ENCODE data around the gene P2RX3.
A peak's percentile ranks its signal among the peaks of the same experiment; 100 is the strongest.

Gene P2RX3

GRCh38 chr11:57303280-57303989, 34.7 kb upstream of the P2RX3 start:
- Histone ChIP-seq H3K27ac (ENCODE audit: low read length) (no peak overlapping the region), H3K4me3 (ENCODE audit: low read length) (no peak overlapping the region), H3K27me3 (ENCODE audit: control insufficient read depth, insufficient read depth, low read length) (no peaks in the 10 kb centered on the region), H3K9me3 (ENCODE audit: control insufficient read depth, low read depth, low read length) (no peaks in the 10 kb centered on the region), H3K4me1 (ENCODE audit: control insufficient read depth, low read depth, low read length) (no peaks in the 10 kb centered on the region), H3K36me3 (ENCODE audit: control insufficient read depth, low read depth, low read length) (peaks cover 53% of the 10 kb centered on the region), H3K9ac (ENCODE audit: low read length) (no peak overlapping the region)

GRCh38 chr11:57303990-57304579, 34.1 kb upstream of the P2RX3 start:
- H3K4me3 ChIP-seq (ENCODE audit: low read length) = no peak overlapping the region
- H3K36me3 ChIP-seq (ENCODE audit: control insufficient read depth, low read depth, low read length) = peaks cover 55% of the 10 kb centered on the region
- no peaks in the 10 kb centered on the region for H3K9me3 ChIP-seq (ENCODE audit: control insufficient read depth, low read depth, low read length)
- H3K4me1 ChIP-seq (ENCODE audit: control insufficient read depth, low read depth, low read length) = no peaks in the 10 kb centered on the region
- H3K27me3 ChIP-seq (ENCODE audit: control insufficient read depth, insufficient read depth, low read length) = no peaks in the 10 kb centered on the region
- H3K27ac ChIP-seq (ENCODE audit: low read length) = no peak overlapping the region
- H3K9ac ChIP-seq (ENCODE audit: low read length) = no peak overlapping the region

DNA sequence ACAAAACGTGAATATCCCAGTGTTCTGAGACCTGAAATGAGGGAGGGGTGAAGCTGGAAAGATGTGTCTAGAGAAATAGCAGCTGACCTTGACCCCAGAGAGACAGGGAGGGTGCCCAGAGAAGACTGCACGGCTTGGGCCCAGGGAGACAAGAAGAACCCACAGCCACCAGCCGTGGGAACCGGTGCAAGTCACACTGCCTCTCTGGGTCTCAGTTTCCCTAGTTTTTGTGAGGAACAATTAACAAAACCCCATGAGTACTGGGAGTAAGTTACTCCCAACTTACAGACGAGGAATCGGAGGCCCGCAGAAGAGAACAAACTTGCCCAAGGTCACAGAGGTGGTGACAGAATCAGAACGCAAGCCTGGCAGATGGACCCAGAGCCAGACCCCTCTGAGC, 32.6 kb upstream of the P2RX3 start:
- Histone ChIP-seq H3K4me3 (ENCODE audit: low read length) (no peak overlapping the region), H3K4me1 (ENCODE audit: control insufficient read depth, low read depth, low read length) (peaks cover 4% of the 10 kb centered on the region), H3K27me3 (ENCODE audit: control insufficient read depth, insufficient read depth, low read length) (no peaks in the 10 kb centered on the region), H3K36me3 (ENCODE audit: control insufficient read depth, low read depth, low read length) (peaks cover 54% of the 10 kb centered on the region), H3K9ac (ENCODE audit: low read length) (no peak overlapping the region), H3K27ac (ENCODE audit: low read length) (no peak overlapping the region), H3K9me3 (ENCODE audit: control insufficient read depth, low read depth, low read length) (no peaks in the 10 kb centered on the region)

DNA sequence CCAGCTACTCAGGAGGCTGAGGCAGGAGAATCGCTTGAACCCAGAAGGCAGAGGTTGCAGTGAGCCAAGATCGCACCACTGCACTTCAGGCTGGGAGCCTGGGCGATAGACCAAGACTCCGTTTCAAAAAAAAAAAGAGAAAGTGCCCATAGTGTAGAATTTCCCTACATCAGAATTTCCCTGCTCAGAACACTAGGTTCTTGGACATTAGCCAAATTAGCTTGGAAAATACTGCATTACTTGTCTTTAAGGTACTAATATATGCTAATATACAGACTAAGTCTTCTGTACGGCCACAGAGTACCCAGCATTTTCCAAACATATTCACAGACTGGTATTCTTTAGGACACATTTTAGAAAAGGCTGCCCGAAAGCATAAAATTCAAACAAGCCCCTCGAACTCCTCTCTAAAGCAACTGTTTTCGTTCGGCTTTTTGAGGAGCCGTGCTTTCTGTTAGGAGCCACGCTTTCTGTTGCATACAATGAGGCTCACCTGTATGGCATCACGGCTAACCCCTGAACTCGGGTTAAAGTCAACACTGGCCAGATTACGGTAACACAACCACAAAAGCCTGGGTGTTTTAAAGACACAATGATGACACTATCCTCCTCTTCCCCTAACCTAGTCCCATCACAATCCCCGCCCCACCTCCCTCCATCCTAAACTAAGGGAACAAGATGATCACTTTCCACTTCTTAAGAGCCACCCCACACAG, 31.8 kb upstream of the P2RX3 start:
- no peak overlapping the region for H3K27ac ChIP-seq (ENCODE audit: low read length)
- no peak overlapping the region for H3K9ac ChIP-seq (ENCODE audit: low read length)
- H3K4me1 ChIP-seq (ENCODE audit: control insufficient read depth, low read depth, low read length) = peaks cover 9% of the 10 kb centered on the region
- peaks cover 46% of the 10 kb centered on the region for H3K36me3 ChIP-seq (ENCODE audit: control insufficient read depth, low read depth, low read length)
- H3K27me3 ChIP-seq (ENCODE audit: control insufficient read depth, insufficient read depth, low read length) = no peaks in the 10 kb centered on the region
- no peak overlapping the region for H3K4me3 ChIP-seq (ENCODE audit: low read length)
- H3K9me3 ChIP-seq (ENCODE audit: control insufficient read depth, low read depth, low read length) = no peaks in the 10 kb centered on the region

GRCh38 chr11:57306940-57307565, 31.1 kb upstream of the P2RX3 start:
- Histone ChIP-seq H3K9me3 (ENCODE audit: control insufficient read depth, low read depth, low read length) (no peaks in the 10 kb centered on the region), H3K27me3 (ENCODE audit: control insufficient read depth, insufficient read depth, low read length) (no peaks in the 10 kb centered on the region), H3K27ac (ENCODE audit: low read length) (no peak overlapping the region), H3K4me1 (ENCODE audit: control insufficient read depth, low read depth, low read length) (peaks cover 14% of the 10 kb centered on the region), H3K9ac (ENCODE audit: low read length) (no peak overlapping the region), H3K36me3 (ENCODE audit: control insufficient read depth, low read depth, low read length) (peaks cover 39% of the 10 kb centered on the region), H3K4me3 (ENCODE audit: low read length) (no peak overlapping the region)

GRCh38 chr11:57307666-57308270, 30.4 kb upstream of the P2RX3 start:
- Histone ChIP-seq H3K36me3 (ENCODE audit: control insufficient read depth, low read depth, low read length) (peaks cover 41% of the 10 kb centered on the region), H3K27ac (ENCODE audit: low read length) (no peak overlapping the region), H3K4me3 (ENCODE audit: low read length) (no peak overlapping the region), H3K9me3 (ENCODE audit: control insufficient read depth, low read depth, low read length) (no peaks in the 10 kb centered on the region), H3K4me1 (ENCODE audit: control insufficient read depth, low read depth, low read length) (peaks cover 17% of the 10 kb centered on the region), H3K9ac (ENCODE audit: low read length) (no peak overlapping the region), H3K27me3 (ENCODE audit: control insufficient read depth, insufficient read depth, low read length) (no peaks in the 10 kb centered on the region)

DNA sequence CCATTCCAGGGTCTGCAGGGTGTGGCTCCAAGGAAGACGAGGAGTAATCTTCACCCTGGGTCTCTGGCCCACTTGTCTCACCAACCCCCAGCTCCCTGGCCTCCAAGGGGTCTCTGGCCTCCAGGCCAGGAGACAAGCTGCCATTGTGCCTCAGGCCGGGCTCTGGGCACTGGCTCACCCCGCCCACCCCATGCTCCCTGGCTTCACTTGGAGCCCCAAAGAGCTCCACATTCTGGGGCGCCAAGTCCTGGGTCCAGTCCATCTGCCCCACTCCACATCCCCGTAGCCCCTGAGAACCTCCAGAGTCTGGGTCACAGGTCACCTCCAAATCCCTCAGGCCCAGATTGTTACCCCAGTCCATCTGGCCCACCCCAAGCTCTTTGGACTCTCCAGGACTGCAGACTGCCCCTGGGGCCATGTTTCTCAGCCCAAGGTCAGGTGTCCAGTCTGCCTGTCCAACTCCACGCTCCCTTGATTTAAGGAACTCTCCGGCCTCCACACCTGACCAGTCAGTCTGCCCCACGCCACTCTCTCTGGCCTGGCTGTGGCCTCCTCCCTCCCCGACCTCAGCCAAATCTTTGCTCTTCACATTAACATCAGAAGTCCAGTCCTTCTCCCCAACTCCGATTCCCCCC, 29.6 kb upstream of the P2RX3 start:
- peaks cover 45% of the 10 kb centered on the region for H3K36me3 ChIP-seq (ENCODE audit: control insufficient read depth, low read depth, low read length)
- no peaks in the 10 kb centered on the region for H3K9me3 ChIP-seq (ENCODE audit: control insufficient read depth, low read depth, low read length)
- no peak overlapping the region for H3K9ac ChIP-seq (ENCODE audit: low read length)
- no peaks in the 10 kb centered on the region for H3K27me3 ChIP-seq (ENCODE audit: control insufficient read depth, insufficient read depth, low read length)
- no peak overlapping the region for H3K4me3 ChIP-seq (ENCODE audit: low read length)
- H3K27ac ChIP-seq (ENCODE audit: low read length) = no peak overlapping the region
- peaks cover 17% of the 10 kb centered on the region for H3K4me1 ChIP-seq (ENCODE audit: control insufficient read depth, low read depth, low read length)

GRCh38 chr11:57309106-57310059, 28.8 kb upstream of the P2RX3 start:
- Histone ChIP-seq H3K27me3 (ENCODE audit: control insufficient read depth, insufficient read depth, low read length) (no peaks in the 10 kb centered on the region), H3K27ac (ENCODE audit: low read length) (no peak overlapping the region), H3K4me1 (ENCODE audit: control insufficient read depth, low read depth, low read length) (peaks cover 22% of the 10 kb centered on the region), H3K9ac (ENCODE audit: low read length) (no peak overlapping the region), H3K4me3 (ENCODE audit: low read length) (no peak overlapping the region), H3K9me3 (ENCODE audit: control insufficient read depth, low read depth, low read length) (no peaks in the 10 kb centered on the region), H3K36me3 (ENCODE audit: control insufficient read depth, low read depth, low read length) (peaks cover 51% of the 10 kb centered on the region)

DNA sequence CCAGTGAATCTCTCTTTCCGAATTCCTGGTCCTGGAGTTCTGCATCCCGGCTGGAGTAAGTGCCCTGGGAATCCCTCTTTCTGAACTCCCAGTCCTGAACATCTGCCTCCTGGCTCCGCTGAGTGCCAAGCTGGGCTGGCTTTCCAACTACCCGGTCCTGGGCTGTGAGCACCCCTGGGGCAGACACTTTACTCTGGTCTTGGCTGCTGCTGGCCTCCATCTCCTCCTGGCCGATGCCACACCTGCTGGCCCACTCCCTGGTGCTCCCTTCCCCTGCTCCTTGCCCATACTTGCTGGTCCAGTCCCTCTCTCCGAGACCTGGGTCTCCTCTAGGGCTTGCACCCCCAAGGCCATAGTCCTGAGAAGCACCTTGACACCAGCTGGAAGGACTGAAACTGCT, 28.1 kb upstream of the P2RX3 start:
- H3K4me3 ChIP-seq (ENCODE audit: low read length) = no peak overlapping the region
- peaks cover 29% of the 10 kb centered on the region for H3K4me1 ChIP-seq (ENCODE audit: control insufficient read depth, low read depth, low read length)
- H3K9ac ChIP-seq (ENCODE audit: low read length) = no peak overlapping the region
- no peak overlapping the region for H3K27ac ChIP-seq (ENCODE audit: low read length)
- no peaks in the 10 kb centered on the region for H3K9me3 ChIP-seq (ENCODE audit: control insufficient read depth, low read depth, low read length)
- no peaks in the 10 kb centered on the region for H3K27me3 ChIP-seq (ENCODE audit: control insufficient read depth, insufficient read depth, low read length)
- peaks cover 58% of the 10 kb centered on the region for H3K36me3 ChIP-seq (ENCODE audit: control insufficient read depth, low read depth, low read length)

DNA sequence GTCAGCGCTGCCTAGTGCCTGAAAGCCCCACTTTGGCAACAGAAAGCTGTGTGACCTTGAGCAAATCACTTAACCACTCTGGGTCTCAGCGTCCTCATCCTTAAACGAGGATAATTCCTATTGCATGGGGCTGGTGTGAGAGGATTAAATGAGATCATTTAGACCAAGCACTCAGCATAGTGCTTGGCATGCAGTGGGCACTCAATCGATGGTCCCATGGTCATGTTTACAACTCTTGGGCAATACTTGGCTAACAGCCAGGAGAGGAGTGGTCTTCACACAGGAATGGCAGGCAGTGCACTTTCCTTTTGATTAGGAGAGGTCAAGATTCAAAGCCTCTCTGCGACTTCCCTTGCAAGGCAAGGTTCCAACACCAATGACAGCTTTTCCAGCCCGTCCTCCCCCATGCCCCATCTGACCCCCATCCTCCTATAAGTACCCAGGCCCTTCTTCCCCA, 27.5 kb upstream of the P2RX3 start:
- H3K27ac ChIP-seq (ENCODE audit: low read length) = peak overlapping the region; percentile 4
- H3K4me1 ChIP-seq (ENCODE audit: control insufficient read depth, low read depth, low read length) = peaks cover 33% of the 10 kb centered on the region

More for the DNA sequence above, 27.5 kb upstream of the P2RX3 start:
- H3K9ac ChIP-seq (ENCODE audit: low read length) = peak overlapping the region; percentile 21
- H3K36me3 ChIP-seq (ENCODE audit: control insufficient read depth, low read depth, low read length) = peaks cover 62% of the 10 kb centered on the region
- H3K9me3 ChIP-seq (ENCODE audit: control insufficient read depth, low read depth, low read length) = no peaks in the 10 kb centered on the region
- peak overlapping the region; percentile 45 for H3K4me3 ChIP-seq (ENCODE audit: low read length)
- H3K27me3 ChIP-seq (ENCODE audit: control insufficient read depth, insufficient read depth, low read length) = no peaks in the 10 kb centered on the region

Data from iPS-18a (cell line).